Neural cell (in vitro differentiated cells): ENCODE results near the gene PAIP2. TPM values are rescaled to one million over a fixed set of nuclear protein-coding genes. Genes with fewer than 3 reads are reported as not detected.

Experiments used
- H2AFZ ChIP-seq: fragments of 200-600, 300-800 bp; sonication (generic), shearing (Covaris generic); 2 replicates; pipeline ENCODE4 v1.6.0; 2014; ENCODE audit warnings: low read depth, mild to moderate bottlenecking, antibody characterized with exemption, low read length, moderate library complexity
- H3F3A ChIP-seq: fragments of 200-600 bp; shearing (Covaris generic); 2 replicates; pipeline ENCODE4 v1.6.1; 2016; ENCODE audit warnings: mild to moderate bottlenecking, moderate library complexity, mixed read lengths, antibody characterized with exemption, low read length; ENCODE audit not compliant: insufficient read depth, poor library complexity, severe bottlenecking
- H3K27ac ChIP-seq: fragments of 200-600, 300-800 bp; sonication (generic), shearing (Covaris generic); 2 replicates; pipeline ENCODE4 v1.5.1; 2014; ENCODE audit warnings: mild to moderate bottlenecking, low read length, moderate library complexity
- H3K27me3 ChIP-seq: fragments of 300-800, 200-600 bp; sonication (generic), shearing (Covaris generic); 2 replicates; pipeline ENCODE4 v1.6.0; 2014; ENCODE audit warnings: mild to moderate bottlenecking, low read depth, low read length, moderate library complexity; ENCODE audit not compliant: insufficient read depth
- H3K36me3 ChIP-seq: fragments of 300-800, 200-600 bp; sonication (generic), shearing (Covaris generic); 2 replicates; pipeline ENCODE4 v1.5.1; 2014; ENCODE audit warnings: mild to moderate bottlenecking, antibody characterized with exemption, low read length, moderate library complexity; ENCODE audit not compliant: insufficient read depth
- H3K4me2 ChIP-seq: fragments of 300-800, 200-600 bp; sonication (generic), shearing (Covaris generic); 2 replicates; pipeline ENCODE4 v1.6.0; 2014; ENCODE audit warnings: mild to moderate bottlenecking, low read length
- H3K4me3 ChIP-seq: fragments of 300-800, 200-600 bp; sonication (generic), shearing (Covaris generic); 2 replicates; pipeline ENCODE4 v1.5.1; 2014; ENCODE audit warnings: mild to moderate bottlenecking, low read length, moderate library complexity
- H3K79me2 ChIP-seq: fragments of 200-600 bp; shearing (Covaris generic); replicated peaks from 2 replicates; pipeline ENCODE4 v1.6.0; 2014; ENCODE audit warnings: mild to moderate bottlenecking, low read length, moderate library complexity; ENCODE audit not compliant: insufficient read depth
- H3K9ac ChIP-seq: fragments of 300-800, 200-600 bp; sonication (generic), shearing (Covaris generic); 2 replicates; pipeline ENCODE4 v1.6.1; 2016; ENCODE audit warnings: mild to moderate bottlenecking, low read length, mixed read lengths
- H3K9me2 ChIP-seq: fragments of 200-600 bp; shearing (Covaris generic); 2 replicates; pipeline ENCODE4 v1.6.1; 2016; ENCODE audit warnings: mild to moderate bottlenecking, low read length, mixed read lengths; ENCODE audit not compliant: insufficient read depth
- H3K9me3 ChIP-seq: fragments of 200-600, 300-800 bp; sonication (generic), shearing (Covaris generic); 2 replicates; pipeline ENCODE4 v1.6.1; 2016; ENCODE audit warnings: mild to moderate bottlenecking, mixed run types, low read length, moderate library complexity, mixed read lengths
- H4K20me1 ChIP-seq: fragments of 200-600 bp; shearing (Covaris generic); 2 replicates; pipeline ENCODE4 v1.6.1; 2016; ENCODE audit warnings: mild to moderate bottlenecking, mixed run types; ENCODE audit not compliant: insufficient read depth
- EP300 ChIP-seq: fragments of 450-650 bp; conservative IDR thresholded peaks from 2 replicates; pipeline ENCODE4 v1.6.1; 2014; ENCODE audit warnings: antibody characterized with exemption, mild to moderate bottlenecking, moderate library complexity; ENCODE audit not compliant: poor library complexity, severe bottlenecking
- EZH2 ChIP-seq: fragments of 200-600, 300-800 bp; shearing (Covaris generic), sonication (generic); IDR thresholded peaks from 2 replicates; pipeline ENCODE4 v1.6.1; 2014; ENCODE audit warnings: antibody characterized with exemption, low read length, borderline replicate concordance, mild to moderate bottlenecking; ENCODE audit not compliant: insufficient read depth, poor library complexity, severe bottlenecking
- MXI1 ChIP-seq: fragments of 450-650 bp; conservative IDR thresholded peaks from 2 replicates; pipeline ENCODE4 v1.6.1; 2014; ENCODE audit warnings: antibody characterized with exemption, mild to moderate bottlenecking; ENCODE audit not compliant: poor library complexity, severe bottlenecking
- POLR2AphosphoS5 ChIP-seq: IDR thresholded peaks from 2 replicates; pipeline ENCODE4 v1.6.1; 2012
- RAD21 ChIP-seq: fragments of 450-650 bp; conservative IDR thresholded peaks from 2 replicates; pipeline ENCODE4 v1.6.1; 2014; ENCODE audit warnings: antibody characterized with exemption, mild to moderate bottlenecking, moderate library complexity
- SMC3 ChIP-seq: fragments of 450-650 bp; conservative IDR thresholded peaks from 2 replicates; pipeline ENCODE4 v1.6.1; 2014; ENCODE audit warnings: antibody characterized with exemption, mild to moderate bottlenecking, moderate library complexity; ENCODE audit not compliant: poor library complexity
- TAF1 ChIP-seq: IDR thresholded peaks from 2 replicates; pipeline ENCODE4 v1.6.1; 2012; ENCODE audit warnings: low read depth
- polyA plus RNA-seq: library from polyadenylated mRNA; depleted of rRNA; stranded (reverse); fragments of >200 nt; gene quantifications from 2 replicates; pipeline ENCODE4 v1.2.3, GENCODE V29; 2014
- TF ChIP-seq, protein P1 (sequence below): IDR thresholded peaks from 2 replicates; pipeline ENCODE4 v1.6.1; 2012; ENCODE audit warnings: borderline replicate concordance
- TF ChIP-seq, protein P2 (sequence below): fragments of 450-650 bp; IDR thresholded peaks from 2 replicates; pipeline ENCODE4 v1.5.1; 2014; ENCODE audit warnings: antibody characterized with exemption, mild to moderate bottlenecking, moderate library complexity; ENCODE audit not compliant: poor library complexity, severe bottlenecking

PAIP2 gene
- polyA plus RNA-seq, 1 donor from 2014 or later, result 201 TPM

DNA sequence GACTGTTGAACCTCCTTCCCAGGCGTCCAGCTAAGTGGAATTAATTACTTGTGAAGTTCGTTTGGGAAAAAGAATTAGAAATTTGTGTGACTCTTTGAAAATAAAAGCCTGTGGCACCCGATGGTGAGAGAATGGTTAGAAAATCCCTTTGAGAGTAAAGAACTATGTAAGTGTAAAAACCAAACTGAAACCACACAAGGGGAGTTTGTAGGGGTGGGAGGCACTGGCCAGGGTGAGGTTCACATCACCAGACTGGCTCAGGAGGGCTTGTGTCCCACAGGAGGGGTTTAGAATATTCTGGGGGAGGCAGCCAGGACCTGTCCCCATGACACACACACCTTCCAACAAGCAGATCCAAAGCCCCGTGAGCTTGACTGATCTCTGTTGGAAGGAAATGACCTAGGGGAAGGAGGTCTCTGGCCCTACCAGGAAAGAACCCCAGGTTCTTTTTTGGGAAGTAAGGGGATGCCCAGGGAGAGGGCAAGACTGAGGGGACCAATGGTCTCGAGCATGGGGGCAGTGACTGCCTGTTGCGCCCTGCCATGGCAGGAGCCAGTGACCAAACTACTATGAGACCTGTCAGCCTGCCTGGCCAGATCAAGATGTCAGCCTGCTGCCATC, 58.0 kb downstream of the PAIP2 start:
- peaks cover 15% of the 10 kb centered on the region for H3K27me3 ChIP-seq
- TF ChIP-seq EZH2 (no peak), SMC3 (no peak), TAF1 (no peak), MXI1 (no peak), EP300 (no peak), POLR2AphosphoS5 (no peak), RAD21 (no peak)
- TF ChIP-seq, protein P1, sequence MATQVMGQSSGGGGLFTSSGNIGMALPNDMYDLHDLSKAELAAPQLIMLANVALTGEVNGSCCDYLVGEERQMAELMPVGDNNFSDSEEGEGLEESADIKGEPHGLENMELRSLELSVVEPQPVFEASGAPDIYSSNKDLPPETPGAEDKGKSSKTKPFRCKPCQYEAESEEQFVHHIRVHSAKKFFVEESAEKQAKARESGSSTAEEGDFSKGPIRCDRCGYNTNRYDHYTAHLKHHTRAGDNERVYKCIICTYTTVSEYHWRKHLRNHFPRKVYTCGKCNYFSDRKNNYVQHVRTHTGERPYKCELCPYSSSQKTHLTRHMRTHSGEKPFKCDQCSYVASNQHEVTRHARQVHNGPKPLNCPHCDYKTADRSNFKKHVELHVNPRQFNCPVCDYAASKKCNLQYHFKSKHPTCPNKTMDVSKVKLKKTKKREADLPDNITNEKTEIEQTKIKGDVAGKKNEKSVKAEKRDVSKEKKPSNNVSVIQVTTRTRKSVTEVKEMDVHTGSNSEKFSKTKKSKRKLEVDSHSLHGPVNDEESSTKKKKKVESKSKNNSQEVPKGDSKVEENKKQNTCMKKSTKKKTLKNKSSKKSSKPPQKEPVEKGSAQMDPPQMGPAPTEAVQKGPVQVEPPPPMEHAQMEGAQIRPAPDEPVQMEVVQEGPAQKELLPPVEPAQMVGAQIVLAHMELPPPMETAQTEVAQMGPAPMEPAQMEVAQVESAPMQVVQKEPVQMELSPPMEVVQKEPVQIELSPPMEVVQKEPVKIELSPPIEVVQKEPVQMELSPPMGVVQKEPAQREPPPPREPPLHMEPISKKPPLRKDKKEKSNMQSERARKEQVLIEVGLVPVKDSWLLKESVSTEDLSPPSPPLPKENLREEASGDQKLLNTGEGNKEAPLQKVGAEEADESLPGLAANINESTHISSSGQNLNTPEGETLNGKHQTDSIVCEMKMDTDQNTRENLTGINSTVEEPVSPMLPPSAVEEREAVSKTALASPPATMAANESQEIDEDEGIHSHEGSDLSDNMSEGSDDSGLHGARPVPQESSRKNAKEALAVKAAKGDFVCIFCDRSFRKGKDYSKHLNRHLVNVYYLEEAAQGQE, result no peak
- TF ChIP-seq, protein P2, sequence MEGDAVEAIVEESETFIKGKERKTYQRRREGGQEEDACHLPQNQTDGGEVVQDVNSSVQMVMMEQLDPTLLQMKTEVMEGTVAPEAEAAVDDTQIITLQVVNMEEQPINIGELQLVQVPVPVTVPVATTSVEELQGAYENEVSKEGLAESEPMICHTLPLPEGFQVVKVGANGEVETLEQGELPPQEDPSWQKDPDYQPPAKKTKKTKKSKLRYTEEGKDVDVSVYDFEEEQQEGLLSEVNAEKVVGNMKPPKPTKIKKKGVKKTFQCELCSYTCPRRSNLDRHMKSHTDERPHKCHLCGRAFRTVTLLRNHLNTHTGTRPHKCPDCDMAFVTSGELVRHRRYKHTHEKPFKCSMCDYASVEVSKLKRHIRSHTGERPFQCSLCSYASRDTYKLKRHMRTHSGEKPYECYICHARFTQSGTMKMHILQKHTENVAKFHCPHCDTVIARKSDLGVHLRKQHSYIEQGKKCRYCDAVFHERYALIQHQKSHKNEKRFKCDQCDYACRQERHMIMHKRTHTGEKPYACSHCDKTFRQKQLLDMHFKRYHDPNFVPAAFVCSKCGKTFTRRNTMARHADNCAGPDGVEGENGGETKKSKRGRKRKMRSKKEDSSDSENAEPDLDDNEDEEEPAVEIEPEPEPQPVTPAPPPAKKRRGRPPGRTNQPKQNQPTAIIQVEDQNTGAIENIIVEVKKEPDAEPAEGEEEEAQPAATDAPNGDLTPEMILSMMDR, result no peak
- H3K9me2 ChIP-seq, result no peaks in the 10 kb centered on the region
- H3K9me3 ChIP-seq, result no peaks in the 10 kb centered on the region
- no peak overlapping the region for H3K4me3 ChIP-seq
- H3K4me2 ChIP-seq, result no peak overlapping the region
- no peak overlapping the region for H3K27ac ChIP-seq
- no peak overlapping the region for H3K9ac ChIP-seq
- no peaks in the 10 kb centered on the region for H3F3A ChIP-seq
- H3K36me3 ChIP-seq, result no peaks in the 10 kb centered on the region
- no peak overlapping the region for H2AFZ ChIP-seq
- H3K79me2 ChIP-seq, result no peaks in the 10 kb centered on the region
- H4K20me1 ChIP-seq, result no peaks in the 10 kb centered on the region

DNA sequence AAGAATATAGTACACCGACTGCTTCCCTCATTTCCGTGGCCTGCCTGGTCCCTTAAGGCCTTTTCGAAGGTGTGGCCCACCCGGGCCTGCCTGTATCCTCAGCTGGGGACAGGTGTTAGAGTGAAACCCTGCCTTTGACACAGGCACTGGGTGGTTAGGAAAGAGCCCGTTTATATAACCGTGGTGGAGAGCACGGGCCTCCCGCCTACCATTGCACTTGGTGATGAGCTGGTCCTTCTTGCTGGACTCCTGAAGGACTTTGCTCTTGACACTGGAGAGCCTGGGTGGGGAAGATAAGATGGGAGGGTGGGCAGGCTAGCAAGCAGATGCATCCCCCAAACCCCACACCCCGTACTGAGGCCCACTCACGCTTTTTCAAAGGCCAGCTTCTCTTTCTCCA, 59.9 kb downstream of the PAIP2 start:
- Histone ChIP-seq H3K4me2 (no peak overlapping the region), H3K4me3 (no peak overlapping the region), H3K9me2 (no peaks in the 10 kb centered on the region), H3K9ac (no peak overlapping the region), H3K27ac (no peak overlapping the region), H3F3A (no peaks in the 10 kb centered on the region), H2AFZ (no peak overlapping the region), H4K20me1 (no peaks in the 10 kb centered on the region), H3K79me2 (no peaks in the 10 kb centered on the region), H3K27me3 (no peaks in the 10 kb centered on the region), H3K36me3 (no peaks in the 10 kb centered on the region), H3K9me3 (no peaks in the 10 kb centered on the region)
- TF ChIP-seq MXI1 (no peak), EZH2 (no peak), RAD21 (no peak), TAF1 (no peak), SMC3 (no peak), EP300 (no peak), POLR2AphosphoS5 (no peak)
- TF ChIP-seq, protein P2, result no peak
